HG02610 (cell line): ENCODE data around the gene POLR3G.

Source experiments
- ATAC-seq: cut with Tn5 transposase; IDR thresholded peaks from one replicate; pipeline ENCODE4 v1.9.1; 2021; ENCODE audit warnings: mild to moderate bottlenecking, moderate library complexity; ENCODE audit not compliant: unreplicated experiment

POLR3G gene

DNA sequence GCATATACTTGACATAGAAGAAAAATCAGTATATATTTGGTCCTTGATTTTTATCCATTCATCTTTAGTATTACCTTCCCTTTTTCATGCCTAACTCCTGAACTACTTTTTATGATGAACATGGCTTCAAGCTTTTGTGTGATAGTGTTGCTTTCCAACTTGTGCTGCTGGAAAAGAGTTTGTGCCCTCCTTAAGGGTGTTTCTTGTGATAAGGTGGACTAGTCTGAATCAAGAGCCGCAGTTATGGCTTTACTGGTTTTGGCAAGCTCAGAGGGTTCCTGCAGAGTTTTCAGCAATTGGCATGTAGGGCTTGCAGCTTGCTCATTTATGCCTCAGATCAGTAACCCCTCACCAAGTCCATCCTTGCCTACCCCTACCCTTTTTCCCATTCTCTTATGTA lies 20.5 kb downstream of the POLR3G start:
- ATAC-seq: no peak

DNA sequence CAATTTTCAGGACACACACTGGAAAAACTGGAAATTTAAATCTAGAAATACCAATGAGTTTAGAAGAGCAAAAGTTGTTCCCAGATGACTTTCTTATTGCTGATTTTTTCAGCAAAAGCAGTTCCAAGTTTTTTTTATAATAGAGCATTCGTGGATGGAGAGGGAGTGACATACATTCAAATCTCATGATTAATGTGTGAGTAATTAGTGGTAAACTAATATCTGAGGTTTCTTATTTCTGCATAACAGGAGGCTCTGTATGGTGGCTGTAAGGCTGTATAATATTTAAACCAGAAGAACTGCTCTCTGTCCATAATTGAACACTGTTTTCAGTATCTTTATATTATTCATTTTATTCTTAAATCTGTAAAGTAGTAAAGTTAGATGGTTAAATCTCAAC lies 28.9 kb downstream of the POLR3G start:
- no peak for ATAC-seq

DNA sequence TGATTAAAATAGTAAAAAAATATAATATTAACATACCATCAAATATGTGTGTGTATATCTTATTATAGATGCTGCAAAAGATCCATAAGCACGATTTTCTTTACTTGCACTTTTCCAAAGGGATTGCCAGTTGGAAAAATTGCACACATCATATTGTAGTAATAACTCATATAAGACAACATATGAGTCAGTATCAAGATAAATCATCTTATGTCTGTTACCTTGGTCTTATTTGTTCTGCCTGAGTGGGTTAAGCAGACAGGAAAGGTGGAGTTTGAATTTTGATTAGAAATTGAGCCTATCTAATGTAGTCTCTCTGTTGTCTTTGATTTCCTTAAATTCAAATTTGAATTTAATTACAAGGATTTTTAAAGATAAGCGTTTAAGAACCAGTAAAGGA lies 30.1 kb downstream of the POLR3G start:
- ATAC-seq: no peak

DNA sequence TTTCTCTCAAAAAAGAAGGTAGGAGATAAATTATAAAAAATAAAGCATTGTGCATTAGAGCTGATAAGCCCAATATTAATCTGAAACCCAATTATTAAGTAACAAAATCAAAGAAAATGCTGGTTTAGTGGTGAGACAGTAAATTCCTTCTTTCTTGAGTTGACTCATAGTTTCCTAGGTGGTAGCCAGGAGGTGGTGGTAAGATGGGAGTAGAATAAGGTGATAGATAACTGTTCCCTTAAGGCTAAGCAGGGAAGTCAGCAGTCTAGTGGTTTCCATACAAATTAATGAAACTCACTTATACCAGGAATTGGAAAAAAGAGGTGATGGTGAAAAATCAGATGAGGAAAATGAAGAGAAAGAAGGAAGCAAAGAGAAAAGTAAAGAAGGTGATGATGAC lies 31.6 kb downstream of the POLR3G start:
- no peak for ATAC-seq

DNA sequence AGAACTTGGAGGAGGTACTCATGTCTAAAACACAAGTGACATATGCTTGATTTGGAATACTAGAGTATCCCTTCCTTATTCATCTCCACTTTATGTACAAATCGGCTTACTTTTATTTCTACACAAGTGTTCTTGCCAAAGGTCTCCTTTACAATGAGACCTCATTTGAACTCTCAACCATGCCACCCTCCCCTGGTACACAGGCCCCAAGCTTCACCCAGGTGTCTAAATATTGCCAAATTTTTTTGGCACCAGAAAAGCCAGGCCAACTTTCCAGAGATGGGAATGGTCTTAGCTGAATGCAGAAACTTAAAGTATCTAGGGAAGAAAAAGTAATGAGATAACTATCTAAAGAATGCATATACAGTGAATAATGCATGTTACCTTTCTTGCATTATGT lies 35.8 kb downstream of the POLR3G start:
- no peak for ATAC-seq

DNA sequence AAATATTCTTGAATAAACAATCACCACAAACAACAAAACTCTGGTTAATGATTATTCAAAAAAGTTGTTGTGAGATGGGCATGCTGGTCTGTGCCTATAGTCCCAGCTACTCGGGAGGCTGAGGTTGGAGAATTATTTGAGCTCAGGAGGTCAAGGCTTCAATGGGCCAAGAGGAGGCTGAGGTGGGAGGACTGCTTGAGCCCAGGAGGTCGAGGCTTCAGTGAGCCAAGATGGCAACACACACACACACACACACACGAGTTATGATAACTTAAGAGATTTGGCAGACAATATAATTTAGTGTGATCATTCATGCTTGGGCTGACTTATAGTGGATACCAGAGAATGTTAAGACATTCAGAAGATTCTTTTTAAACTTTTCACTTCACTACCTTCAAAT lies 39.9 kb downstream of the POLR3G start:
- ATAC-seq: no peak

DNA sequence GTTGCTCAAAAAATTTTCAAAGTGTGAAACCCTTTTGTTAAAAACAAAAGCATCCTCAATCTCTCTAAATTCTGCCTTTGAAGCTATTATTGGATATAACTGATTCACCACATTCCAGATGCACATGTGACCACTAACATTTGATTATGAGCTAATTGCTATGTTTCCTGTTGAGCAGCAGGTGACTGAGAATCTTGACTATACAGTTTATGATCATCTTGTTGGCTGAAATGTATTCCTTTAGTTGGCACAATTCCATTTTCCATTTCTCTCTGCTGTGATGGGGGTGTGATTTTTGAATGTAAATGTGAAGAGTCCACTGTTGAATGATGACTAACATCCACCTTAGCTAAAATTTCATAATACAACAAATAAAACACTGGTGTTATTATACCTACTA lies 44.0 kb downstream of the POLR3G start:
- no peak for ATAC-seq

DNA sequence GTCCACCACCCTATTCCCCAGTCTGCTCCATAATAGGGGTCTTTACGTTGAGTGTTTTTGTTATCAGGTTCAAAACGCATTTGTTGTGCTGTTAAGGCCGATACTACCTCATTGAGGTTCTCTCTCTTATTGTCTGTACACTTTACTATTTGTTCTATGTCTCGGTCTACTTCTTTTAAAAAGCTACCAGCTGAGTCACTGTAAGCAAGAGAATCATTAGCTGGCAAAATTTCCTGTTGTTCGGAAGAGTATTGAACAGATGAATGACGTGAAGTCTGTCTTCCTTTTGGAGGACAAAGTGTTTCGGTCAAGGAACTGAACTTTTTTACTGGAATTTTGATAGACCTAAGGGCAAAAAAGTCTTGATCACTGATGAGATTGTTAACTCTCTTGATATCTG lies 44.4 kb downstream of the POLR3G start:
- ATAC-seq: no peak

DNA sequence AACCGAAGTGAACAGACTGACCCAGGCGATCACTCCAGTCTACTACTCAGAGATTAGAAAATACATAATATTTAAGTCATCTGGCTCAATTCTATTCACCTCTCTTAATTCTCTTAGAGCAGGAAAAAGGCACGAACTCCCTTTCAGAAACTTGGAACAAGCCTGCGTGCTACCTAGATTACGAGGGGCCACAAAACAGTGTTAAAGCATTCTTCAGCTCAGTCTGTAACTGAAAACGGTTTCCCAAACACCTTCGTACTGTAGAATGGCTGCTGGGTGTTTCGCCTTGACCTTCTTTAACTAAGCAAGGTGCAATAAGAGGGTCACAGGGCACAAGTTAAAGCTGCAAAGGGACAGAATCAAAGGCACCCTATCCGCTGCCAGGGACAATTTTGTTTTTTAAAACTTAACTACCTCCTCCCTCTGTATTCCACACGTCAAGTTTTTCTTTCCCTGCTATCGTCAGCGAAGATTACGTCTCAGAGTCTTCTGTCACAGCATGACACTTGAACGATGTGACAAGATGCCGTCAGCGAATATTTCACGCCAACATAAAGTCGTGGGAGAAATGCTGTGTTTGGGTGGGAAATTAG lies 54.0 kb downstream of the POLR3G start:
- ATAC-seq: no peak

DNA sequence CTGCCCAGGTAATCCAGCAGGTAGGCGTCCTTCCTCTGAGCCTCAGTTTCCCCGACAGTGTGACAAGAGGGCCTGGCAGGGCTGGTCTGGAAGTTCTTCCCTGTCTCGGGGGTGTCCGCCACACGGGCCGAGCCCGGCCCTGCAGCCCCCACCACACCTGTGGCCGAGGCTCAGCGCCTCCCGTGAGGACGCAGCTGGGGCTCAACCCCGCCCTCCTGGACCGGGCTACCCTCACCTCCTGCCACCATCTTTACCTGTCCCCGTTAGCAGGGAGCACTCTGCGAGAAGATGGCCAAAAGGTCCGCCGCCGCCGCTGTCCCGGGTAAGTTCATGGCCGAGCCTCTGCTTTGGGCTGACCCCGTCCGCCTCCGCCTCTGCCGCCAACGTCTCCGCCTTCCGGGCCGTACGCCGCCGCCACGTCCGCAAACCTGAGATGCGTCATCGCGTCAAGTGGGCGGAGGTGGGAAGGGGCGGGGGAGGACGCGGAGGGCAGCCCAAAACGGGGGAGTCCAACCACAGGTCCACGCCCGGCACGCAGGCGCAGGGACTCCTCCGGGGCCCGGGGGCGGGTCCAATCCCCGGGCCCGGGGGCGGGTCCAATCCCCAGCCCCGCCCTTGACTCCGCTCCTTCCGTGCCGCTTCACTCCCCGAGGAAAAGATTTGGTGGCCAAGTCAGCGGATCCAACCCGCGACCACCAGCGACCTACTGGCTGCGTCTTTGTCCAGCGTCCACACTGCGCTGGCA lies 54.7 kb downstream of the POLR3G start, which contains the start of gene LYSMD3:
Gene LYSMD3 (minus strand): TSS at position 391 of the 745 bp plus-strand sequence. CDS start 4,295 bp downstream, outside the sequence.
- peak; percentile 94 for ATAC-seq

DNA sequence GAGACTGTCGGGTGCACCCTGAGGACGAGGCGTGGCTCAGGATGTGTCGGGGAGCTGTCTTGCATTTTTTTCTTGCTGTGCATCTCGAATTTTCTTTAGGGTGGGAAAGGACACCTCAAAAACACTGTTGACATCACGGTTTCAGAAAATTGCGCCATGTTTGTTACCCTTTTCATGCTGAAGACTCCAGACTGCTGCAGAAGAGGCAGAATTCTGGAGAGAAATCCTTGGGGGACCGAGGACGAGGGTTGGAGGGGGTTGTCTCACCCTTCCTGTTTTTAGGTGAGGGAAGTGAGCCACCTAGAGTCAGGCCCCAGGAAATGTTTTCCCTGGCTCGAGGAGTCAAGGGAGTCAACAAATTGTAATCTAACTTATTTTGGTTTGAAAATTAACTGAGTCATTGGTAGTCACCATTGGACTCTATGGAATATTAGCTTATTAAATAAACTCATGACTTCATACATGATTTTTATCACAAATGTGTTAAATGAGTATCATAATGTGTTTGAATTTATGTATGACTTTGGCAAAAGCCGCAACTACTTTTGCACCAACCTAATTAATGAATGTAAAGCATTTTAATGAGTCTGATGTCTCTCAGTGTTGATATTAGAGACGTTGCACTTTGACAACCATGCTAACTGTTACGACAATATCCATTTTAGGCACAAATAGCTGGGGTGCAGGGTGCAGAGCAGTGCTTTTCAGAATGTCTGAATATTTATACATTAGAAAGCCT lies 55.4 kb downstream of the POLR3G start:
- ATAC-seq: peak; percentile 47

DNA sequence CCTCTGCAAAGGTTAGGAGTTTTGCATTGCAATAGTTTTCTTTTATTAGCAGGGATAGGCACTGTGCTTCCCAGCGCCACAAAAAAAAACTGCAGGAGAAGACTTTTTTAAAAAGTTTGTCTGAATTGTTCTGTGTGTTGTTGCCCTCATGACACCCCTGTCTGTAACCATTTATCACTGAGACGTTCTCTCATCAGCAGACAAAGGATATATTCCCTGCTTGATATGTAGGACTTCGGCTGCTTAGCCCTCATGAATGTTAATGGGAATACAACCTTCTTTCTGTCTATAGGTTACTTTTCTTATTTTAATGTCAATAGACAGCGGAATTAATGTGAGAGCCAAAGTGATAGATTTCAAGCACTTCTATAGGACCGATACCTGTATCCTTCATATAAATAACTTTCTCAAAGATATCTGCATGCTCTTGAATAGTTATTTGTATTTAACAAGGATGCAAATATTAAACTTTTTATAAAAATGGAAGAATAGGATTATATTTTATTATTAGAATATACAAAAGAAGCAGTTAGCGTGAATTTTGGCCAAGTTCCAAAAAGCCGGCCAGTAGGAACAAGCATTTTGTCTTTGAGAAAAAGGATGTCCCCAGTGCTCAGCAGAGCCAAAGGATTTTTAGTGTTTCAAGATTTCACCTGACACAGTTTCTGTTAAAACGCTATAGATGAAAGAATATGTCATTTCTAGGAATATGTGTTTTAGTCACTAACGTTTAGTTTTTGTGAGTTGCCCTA lies 56.2 kb downstream of the POLR3G start:
- ATAC-seq: no peak

DNA sequence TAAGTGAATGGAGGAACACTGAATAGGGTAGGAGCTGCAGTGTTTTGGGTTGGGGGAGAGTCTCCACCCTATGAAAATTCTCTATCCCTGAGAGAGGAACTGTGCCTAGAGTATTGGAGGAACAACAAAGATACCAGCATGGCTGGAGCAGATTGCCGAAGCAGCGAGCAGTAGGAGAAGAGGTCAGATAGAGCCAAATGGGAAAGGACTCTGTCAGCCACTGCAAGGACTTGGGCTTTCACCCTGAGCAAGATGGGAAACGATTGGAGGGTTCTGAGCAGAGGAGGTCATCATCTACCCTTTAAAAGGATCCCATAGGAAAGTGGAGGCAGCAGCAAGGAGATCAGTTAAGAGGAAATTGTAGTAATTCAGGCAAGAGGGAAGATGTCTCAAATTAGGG lies 59.1 kb downstream of the POLR3G start:
- ATAC-seq: no peak

DNA sequence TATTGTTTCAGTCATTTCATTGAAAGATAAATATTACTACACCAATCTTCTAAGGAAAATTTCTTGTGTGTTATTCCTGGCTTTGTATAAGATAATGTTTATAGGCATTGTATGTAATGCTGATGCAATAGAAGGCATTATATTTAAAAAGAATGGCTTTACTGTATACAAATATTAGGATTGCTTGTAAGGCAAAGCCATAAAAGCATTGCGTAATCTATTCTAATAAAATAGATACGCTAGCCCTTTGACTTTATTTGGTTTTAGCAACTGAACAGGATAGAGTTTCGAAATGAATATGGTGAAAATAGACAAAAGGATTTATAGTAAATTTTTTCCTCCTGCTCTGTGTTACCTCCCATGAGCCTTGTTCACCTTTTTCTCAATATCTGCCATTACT lies 60.3 kb downstream of the POLR3G start:
- ATAC-seq: no peak

DNA sequence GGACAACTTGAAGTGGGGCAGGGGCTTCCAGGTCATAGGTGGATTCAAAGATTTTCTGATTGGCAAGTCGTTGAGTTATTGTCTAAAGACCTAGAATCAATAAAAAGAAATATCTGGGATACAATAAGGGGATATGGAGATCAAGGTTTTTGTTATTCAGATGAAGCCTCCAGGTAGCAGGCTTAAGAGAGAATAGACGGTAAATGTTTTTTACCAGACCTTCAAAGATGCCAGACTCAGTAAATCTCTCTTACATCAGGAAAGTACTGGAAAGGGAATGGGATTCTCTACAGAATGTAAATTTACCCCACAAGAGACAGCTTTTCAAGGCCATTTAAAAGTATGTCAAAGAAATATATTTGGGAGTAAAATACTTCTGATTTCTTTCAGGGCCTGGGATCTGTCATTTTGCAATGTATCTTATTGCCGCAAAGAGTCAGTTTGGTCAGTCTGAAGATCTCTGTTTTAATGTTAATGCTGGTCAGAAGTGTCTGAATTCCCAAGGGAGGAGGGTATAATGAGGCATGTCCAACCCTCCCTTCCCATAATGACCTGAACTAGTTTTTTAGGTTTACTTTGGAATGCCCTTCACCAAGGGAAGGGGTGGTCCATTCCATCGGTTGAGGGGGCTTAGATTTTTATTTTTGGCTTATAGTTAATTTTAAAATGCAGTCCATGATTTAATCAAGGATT lies 68.3 kb downstream of the POLR3G start:
- ATAC-seq: no peak

DNA sequence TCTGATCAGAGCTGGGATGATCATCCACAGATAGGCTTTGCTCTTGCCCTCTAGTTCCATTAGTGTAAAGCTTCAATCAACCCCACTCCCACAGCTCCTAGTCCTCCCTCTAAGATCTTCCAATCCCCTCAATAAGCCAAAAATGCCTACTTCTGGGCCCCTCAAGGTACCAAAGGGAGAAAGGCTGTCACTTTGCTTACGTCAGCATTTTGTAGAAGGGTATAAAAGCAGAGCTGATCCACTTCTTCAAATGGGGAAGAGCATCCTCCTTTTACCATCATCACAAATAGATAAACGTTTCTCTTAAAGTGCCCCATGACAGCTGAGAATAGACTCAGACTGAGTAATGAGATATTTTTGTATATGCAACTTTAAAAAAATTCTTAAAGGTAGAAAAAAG lies 70.8 kb downstream of the POLR3G start:
- no peak for ATAC-seq

DNA sequence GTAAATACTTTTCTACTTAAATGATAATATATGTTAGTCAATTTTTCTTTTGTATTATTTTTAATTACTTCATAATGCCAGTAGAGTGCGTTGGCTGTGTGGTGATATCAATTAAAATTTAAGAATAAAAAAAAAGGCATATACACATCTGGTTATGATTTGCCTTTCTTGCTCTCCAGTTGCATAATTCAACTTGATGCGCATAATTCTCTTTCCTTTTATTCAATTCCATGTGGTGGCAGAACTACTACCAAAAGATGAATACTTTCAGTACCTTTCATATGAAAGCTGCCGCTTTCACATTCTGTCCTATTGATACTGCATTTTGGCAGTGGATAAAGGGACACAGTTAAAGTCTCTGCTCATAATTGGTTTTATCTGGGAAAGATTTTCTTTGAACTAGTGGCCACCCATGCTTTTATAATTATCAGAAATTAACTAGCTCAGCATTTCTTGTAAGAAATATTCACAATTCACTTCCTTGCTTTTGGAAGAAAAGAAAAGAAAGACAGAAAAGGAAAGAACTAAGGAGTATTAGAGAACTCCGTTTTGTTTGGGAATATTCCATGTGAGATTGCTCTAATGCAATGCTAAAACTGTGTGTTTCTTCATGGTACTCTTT lies 71.7 kb downstream of the POLR3G start:
- no peak for ATAC-seq

DNA sequence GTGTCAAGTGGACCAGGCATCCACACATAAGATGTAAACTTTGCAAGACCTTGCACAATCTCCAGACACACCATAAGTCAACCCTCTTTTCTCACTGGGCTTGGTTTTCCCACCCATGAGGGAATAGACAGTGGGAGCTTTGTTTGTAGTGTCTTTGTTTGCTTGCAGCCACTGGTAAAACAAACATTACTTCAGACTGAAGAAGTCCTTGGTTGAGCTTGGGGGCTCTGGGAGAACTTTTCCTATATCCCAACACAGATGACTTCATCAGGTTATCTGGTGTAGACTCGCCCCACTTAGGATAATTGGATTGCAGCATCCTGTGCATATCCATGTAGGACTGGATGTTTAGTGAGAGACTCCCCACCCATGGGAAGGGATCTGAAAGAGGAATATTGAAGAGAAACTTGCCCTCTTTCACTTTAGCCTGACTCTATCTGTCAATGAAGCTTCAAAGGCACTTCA lies 72.4 kb downstream of the POLR3G start:
- ATAC-seq: no peak

DNA sequence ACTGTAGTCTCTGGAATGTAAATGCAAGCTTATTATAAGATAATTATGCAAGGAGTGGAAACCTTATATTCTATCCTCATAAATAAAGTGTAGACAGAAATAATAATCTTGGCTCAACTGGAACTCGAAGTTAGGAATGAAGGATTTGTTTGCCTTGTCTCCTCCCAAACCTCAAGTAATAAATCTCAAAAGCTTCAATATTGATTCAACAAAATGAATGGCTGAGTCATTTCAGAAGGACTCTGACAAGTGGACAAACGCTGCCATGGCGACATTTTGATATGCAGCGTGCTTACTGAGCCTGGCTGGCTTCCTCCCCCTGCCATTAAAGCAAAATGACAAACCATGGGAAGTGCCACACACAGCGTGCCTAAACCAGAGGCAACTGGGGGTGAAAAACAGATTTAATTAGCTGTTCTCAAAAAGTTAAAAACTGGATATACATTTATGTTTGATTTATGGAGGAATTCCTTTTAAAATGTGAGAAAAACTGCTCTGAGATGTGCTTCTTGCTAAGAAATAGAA lies 73.5 kb downstream of the POLR3G start:
- ATAC-seq: no peak

DNA sequence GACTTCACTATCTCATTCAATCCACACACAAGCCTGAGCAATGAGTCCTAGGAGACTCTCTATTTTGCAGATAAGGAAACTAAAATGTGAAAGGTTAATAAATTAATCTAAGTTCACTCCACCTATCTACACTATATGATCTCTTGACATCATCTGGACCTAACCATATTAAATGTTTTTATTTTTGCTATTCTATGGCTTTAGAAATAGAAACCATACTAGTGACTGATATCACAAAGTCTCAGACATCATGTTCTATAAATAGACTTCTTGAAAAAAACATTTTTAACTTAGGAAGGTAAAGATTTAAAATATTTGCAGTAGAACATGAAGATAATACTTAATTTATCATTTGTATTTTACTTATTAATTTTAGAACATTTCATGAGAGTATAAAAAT lies 74.6 kb downstream of the POLR3G start:
- ATAC-seq: no peak
